HEK293T (cell line): ENCODE measurements around the gene STARD13.

Experiments used
- CTBP1 ChIP-seq: fragments of 450-650 bp; IDR thresholded peaks from 2 replicates; pipeline ENCODE4 v1.6.1; 2016; ENCODE audit warnings: borderline replicate concordance
- ELF4 ChIP-seq: fragments of 450-650 bp; IDR thresholded peaks from 2 replicates; pipeline ENCODE4 v1.6.1; 2017; ENCODE audit warnings: antibody characterized with exemption
- FOXK2 ChIP-seq: fragments of 450-650 bp; IDR thresholded peaks from 2 replicates; pipeline ENCODE4 v1.6.1; 2016; ENCODE audit warnings: mild to moderate bottlenecking
- FOXM1 ChIP-seq: fragments of 450-650 bp; IDR thresholded peaks from 2 replicates; pipeline ENCODE4 v1.6.1; 2017; ENCODE audit warnings: mild to moderate bottlenecking, borderline replicate concordance
- HDGF ChIP-seq: fragments of 450-650 bp; IDR thresholded peaks from 2 replicates; pipeline ENCODE4 v1.6.1; 2017; ENCODE audit warnings: antibody characterized with exemption, borderline replicate concordance
- LEF1 ChIP-seq: fragments of 450-650 bp; IDR thresholded peaks from 2 replicates; pipeline ENCODE4 v1.6.1; 2017; ENCODE audit warnings: mild to moderate bottlenecking, borderline replicate concordance
- SP1 ChIP-seq: fragments of 450-650 bp; IDR thresholded peaks from 2 replicates; pipeline ENCODE4 v1.6.1; 2017
- SUZ12 ChIP-seq: fragments of 450-650 bp; IDR thresholded peaks from 2 replicates; pipeline ENCODE4 v1.6.1; 2016; ENCODE audit warnings: mild to moderate bottlenecking
- TARDBP ChIP-seq: fragments of 450-650 bp; IDR thresholded peaks from 2 replicates; pipeline ENCODE4 v1.6.1; 2016

- TF ChIP-seq ELF4 (no peak), SP1 (no peak), FOXM1 (no peak), SUZ12 (no peak), LEF1 (no peak), FOXK2 (no peak), TARDBP (no peak), CTBP1 (no peak), HDGF (no peak)
These were observed 216.2 kb downstream of the STARD13 start for GRCh38 chr13:33069365-33069764.
